HG02970 (cell line): Measurements from ENCODE around the gene NDUFS1.
A peak's percentile ranks its signal among the peaks of the same experiment; 100 is the strongest.
"Not testable (repeated sequence)": the region's sequence is repeated elsewhere in the genome, so short reads cannot be mapped to it uniquely, and the experiment has no call there.

ENCODE experiments used
- ATAC-seq: cut with Tn5 transposase; IDR thresholded peaks from one replicate; pipeline ENCODE4 v1.9.1; 2021; ENCODE audit warnings: mild to moderate bottlenecking, moderate library complexity, moderate number of reproducible peaks; ENCODE audit not compliant: unreplicated experiment, low FRiP score

The NDUFS1 gene

GRCh38 chr2:206159346-206160124 is at the start of gene NDUFS1, which contains the start of gene EEF1B2:
Gene NDUFS1 (minus strand): TSS chr2:206159444. CDS start chr2:206153678, 5,766 bp downstream.
Gene EEF1B2 (plus strand): TSS chr2:206159895. CDS start chr2:206159980, 85 bp downstream.
- peak; percentile 94 for ATAC-seq

GRCh38 chr2:206208900-206209299 is 49.7 kb upstream of the NDUFS1 start:
- no peak for ATAC-seq

- not testable (repeated sequence) for ATAC-seq
These were observed 48.1 kb upstream of the NDUFS1 start for GRCh38 chr2:206207316-206207715.

DNA sequence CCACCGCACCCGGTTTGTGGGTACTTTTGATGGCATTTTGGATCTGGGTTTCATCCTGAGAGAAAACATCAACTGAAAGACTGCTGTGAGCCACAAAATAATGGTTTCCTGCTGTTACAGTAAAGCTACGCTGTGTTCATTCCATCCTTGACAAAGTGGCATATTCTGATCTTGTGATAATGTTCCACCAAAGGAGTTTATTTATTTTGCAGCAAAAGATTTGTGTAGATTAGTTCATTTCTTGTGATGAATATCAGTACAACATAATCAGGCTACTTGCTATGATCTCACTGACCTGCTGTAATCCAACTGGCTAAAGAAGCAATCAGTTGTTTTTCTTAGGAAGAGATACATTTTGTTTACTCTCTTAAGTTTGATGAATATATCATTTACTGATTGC is 45.5 kb upstream of the NDUFS1 start:
- no peak for ATAC-seq

DNA sequence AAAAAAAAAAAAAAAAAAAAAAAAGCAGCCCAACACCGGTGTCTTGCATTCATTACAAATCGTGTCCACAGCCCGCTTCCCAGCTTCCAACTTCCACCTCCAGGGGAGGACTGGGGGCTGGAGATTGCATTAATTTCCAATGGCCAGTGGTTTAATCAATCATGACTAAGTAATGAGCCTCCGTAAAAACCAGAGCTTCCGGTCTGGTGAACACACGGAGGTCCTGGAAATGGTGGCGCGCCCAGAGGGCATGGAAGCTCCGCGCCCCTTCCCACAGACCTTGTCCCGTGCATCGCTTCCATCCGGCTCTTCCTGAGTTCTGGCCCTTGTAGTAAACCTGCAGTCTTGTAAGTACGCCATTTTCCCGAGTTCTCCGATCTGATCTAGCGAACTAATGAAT is 44.1 kb upstream of the NDUFS1 start:
- ATAC-seq: no peak

DNA sequence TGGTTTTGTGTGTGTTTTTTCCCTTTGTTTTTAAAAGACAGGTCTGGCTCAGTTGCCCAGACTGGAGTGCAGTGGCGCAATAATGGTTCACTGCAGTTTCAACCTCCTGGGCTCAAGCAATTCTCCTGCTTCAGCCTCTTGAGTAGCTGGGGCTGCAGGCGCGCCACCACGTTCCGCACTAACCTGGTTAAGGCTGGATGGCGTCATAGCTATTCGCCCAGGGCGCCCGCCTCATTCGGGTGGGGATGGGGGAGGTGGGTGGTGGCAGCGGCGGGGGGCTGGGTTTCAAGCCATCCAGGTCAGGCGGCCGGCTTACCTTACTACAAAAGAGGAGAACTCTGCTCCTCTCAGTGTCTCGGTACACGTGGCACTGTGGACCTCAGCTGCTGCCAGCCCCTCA is 43.2 kb upstream of the NDUFS1 start:
- ATAC-seq: no peak

GRCh38 chr2:206201075-206201848 is 42.0 kb upstream of the NDUFS1 start:
- ATAC-seq: no peak

DNA sequence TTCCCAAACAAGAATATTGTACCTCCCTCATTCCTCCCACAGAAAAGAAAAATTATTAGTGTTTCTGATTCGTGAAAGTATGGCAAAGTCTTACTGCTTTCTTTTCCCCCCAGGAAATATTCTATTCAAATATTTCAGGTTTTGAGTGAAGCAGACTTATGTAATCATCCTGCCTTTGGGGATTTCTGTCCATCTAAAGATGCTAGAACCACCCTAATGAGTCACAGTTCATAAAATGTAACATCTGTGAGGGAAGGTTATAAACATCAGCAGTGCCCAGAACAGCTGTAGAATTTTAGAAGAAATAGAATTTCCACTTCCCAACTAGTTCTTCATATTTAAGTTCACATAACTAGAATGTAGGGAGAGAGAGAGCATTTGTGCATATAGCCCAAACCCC is 39.4 kb upstream of the NDUFS1 start:
- no peak for ATAC-seq

- no peak for ATAC-seq
These were observed 34.6 kb upstream of the NDUFS1 start for GRCh38 chr2:206193671-206194357.

GRCh38 chr2:206192157-206192556 is 32.9 kb upstream of the NDUFS1 start:
- ATAC-seq: no peak

- no peak for ATAC-seq
These were observed 31.4 kb upstream of the NDUFS1 start for GRCh38 chr2:206190689-206191088.

- no peak for ATAC-seq
These were observed 30.9 kb upstream of the NDUFS1 start for GRCh38 chr2:206190111-206190510.

GRCh38 chr2:206189691-206190090 is 30.4 kb upstream of the NDUFS1 start:
- no peak for ATAC-seq

GRCh38 chr2:206181526-206181925 is 22.3 kb upstream of the NDUFS1 start:
- ATAC-seq: not testable (repeated sequence)

- no peak for ATAC-seq
These were observed 17.7 kb upstream of the NDUFS1 start for GRCh38 chr2:206176901-206177300.

DNA sequence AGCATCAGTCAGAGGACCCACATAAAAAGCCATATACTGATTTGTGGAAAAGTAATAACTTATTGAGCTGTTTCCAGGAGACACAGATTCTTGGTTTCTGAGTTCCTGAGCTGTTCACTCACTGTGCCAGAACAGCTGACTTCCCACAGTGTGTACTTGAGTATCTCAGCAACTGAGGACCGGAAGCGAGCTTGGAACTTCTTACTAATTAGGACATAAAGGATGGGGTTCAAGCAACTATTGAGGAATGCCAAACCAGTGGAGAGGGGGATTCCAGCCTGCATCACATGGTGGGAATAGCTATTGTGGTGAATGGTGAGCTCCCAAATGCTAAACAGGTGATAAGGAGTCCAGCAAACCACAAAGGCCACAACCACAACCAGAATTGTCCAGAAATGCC is 16.9 kb upstream of the NDUFS1 start:
- no peak for ATAC-seq

DNA sequence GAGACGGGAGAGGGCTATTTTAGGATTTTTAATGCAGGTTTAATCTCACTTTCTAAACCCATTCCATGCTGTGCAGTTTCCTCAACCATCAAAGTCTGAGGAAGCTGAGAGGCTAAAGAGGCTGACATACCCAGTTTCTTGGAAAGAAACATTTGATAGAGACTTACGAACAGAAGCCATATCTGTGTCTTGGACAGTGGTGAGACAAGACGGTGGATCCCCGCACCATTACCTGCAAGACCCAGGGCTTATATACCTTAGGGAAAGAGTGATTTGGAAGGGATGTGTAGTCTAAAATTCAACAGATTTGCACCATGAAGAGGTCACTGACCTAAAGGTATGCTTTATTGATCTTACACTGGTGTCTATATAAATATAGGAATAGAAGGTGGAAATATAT is 13.9 kb upstream of the NDUFS1 start:
- ATAC-seq: no peak

DNA sequence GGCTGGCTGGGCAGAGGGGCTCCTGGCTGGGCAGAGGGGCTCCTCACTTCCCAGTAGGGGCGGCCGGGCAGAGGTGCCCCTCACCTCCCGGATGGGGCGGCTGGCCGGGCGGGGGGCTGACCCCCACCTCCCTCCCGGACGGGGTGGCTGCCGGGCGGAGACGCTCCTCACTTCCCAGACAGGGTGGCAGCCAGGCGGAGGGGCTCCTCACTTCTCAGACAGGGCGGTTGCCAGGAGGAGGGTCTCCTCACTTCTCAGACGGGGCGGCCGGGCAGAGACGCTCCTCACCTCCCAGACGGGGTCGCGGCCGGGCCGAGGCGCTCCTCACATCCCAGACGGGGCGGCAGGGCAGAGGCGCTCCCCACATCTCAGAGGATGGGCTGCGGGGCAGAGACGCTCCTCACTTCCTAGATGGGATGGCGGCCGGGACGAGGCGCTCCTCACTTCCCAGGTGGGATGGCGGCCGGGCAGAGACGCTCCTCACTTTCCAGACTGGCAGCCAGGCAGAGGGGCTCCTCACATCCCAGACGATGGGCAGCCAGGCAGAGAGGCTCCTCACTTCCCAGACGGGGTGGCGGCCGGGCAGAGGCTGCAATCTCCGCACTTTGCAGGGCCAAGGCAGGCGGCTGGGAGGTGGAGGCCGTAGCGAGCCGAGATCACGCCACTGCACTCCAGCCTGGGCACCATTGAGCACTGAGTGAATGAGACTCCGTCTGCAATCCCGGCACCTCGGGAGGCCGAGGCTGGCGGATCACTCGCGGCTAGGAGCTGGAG is 12.6 kb upstream of the NDUFS1 start:
- not testable (repeated sequence) for ATAC-seq

DNA sequence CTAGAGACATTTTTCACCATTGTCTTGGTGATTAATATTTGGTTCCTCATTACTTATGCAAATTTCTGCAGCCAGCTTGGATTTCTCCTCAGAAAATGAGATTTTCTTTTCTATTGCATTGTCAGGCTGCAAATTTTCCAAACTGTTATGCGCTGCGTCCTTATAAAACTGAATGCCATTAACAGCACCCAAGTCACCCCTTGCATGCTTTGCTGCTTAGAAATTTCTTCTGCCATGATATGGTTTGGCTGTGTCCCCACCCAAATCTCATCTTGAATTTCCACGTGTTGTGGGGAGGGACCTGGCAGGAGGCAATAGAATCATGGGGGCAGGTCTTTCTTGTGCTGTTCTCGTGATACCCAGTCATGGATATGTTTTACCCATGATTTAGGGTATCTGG is 9.0 kb upstream of the NDUFS1 start:
- not testable (repeated sequence) for ATAC-seq

DNA sequence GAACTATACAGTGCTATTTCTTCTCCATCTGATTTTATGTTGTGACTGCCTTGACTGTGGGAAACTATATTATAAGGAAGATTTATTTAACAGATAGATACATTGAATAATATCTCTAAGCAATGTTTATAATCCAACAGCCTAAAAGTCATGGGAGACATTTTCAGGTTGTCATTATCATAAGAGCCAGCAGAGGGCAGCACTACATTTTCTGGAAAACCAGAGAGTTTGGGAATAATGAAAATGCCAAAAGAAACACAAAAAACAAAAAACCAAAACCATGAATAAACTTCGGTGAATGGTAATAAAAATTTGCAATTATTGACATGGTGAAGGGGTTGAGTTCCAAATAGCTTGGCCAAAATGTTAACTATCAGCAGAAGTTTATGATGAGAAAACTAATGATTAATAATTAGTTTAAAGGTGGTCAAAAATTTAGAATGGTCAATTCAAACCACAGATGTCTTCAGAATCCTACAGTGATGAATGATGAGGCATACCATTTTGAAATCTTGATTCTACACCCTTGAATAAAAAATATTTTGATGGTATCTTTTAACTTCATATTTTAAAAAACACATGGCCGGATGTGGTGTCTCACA is 5.1 kb upstream of the NDUFS1 start:
- no peak for ATAC-seq
